ENCODE results near the gene NCAPH2. TPM values are rescaled to one million over a fixed set of nuclear protein-coding genes. Genes with fewer than 3 reads are reported as not detected.

Gene NCAPH2
- total RNA-seq, 4 donors from 2014 or later, result 51.7 to 155 (median 55.4) TPM

DNA sequence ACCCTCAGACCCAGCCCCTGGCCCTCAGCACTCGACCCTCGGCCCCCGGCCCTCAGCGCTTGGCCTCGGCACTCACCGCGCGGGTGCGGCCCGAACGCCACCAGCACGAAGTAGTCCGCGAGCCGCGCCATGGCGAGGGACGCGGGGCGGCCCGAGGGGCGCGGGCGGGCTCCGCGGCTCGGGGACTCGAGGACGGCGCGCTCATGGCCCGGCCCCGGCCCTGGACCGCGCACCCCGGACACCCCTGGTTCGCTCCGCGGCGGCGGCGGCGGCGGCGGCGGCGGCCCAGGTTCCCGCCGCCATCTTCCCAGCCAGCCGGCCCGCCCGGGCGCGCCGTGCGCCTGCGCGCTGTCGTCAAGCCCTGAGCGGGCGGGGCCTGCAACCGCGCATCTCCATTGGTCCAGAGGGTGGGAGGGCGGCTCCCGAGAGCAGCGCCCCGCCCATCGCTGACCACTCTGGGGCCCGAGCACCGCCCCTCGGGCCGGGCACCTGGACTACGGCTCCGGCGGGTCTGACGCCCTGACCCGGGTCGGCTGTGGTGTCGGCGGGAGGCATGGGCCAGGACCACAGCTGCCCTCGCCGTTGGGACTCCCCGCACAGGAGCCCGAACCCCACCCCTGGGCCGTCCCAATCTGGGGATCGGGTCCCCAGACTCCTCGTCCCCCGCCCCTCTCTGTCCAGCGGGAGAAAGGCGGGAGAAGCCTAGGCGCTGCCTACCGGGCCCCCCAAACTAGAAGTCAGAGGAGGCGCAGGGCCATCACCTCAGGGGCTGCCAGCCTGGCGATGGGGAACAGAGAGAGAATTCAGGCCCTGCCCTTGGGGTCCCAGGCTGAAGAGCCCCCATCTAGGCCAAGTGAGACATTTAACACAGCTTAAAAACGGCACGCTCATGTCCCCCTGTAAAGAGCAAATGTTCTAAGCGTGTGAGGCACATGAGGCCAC lies 33.0 kb upstream of the NCAPH2 start, which contains the start of gene SBF1:
Gene SBF1 (minus strand): TSS at position 326 of the 942 bp plus-strand sequence. CDS start 195 bp downstream, at position 131.
- TF ChIP-seq, protein P1, sequence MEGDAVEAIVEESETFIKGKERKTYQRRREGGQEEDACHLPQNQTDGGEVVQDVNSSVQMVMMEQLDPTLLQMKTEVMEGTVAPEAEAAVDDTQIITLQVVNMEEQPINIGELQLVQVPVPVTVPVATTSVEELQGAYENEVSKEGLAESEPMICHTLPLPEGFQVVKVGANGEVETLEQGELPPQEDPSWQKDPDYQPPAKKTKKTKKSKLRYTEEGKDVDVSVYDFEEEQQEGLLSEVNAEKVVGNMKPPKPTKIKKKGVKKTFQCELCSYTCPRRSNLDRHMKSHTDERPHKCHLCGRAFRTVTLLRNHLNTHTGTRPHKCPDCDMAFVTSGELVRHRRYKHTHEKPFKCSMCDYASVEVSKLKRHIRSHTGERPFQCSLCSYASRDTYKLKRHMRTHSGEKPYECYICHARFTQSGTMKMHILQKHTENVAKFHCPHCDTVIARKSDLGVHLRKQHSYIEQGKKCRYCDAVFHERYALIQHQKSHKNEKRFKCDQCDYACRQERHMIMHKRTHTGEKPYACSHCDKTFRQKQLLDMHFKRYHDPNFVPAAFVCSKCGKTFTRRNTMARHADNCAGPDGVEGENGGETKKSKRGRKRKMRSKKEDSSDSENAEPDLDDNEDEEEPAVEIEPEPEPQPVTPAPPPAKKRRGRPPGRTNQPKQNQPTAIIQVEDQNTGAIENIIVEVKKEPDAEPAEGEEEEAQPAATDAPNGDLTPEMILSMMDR (IDR thresholded peaks at IDR 0.05), result peak in 1 of 4 experiments; percentile 10
- peak; percentile 71 to 90 for TF ChIP-seq POLR2A (IDR thresholded peaks at IDR 0.05)
- Histone ChIP-seq H3K4me1 (peaks cover 0 to 20% of the 10 kb centered on the region in 2 donors), H3K4me3 (peak within 1 kb of the TSS; percentile 43 to 98), H3K9me3 (no peaks in the 10 kb centered on the region), H3K27ac (peak within 1 kb of the TSS; percentile 66 to 85), H3K27me3 (no peaks in the 10 kb centered on the region), H3K36me3 (no peaks in the 10 kb centered on the region)
- DNase-seq, result peak; percentile 90 to 92
- intact Hi-C loops (cut with DNase I; ENCODE audit: low total_unique reads), result no loop called here

DNA sequence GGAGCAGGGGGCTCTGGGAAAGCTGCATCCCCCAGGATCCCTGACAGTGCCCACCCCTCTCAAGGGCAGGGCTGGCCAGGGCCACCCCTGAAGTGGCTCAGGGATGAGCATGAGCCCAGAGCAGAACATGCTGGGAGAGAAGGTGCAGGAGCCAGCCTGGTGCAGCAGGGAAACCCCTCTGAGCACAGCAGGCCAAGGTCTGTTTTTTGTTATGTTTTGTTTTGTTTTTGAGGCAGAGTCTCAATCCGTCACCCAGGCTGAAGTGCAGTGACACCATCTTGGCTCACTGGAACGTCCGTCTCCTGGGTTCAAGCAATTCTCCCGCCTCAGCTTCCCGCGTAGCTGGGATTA lies 32.4 kb upstream of the NCAPH2 start:
- H3K27me3 ChIP-seq, result no peaks in the 10 kb centered on the region
- intact Hi-C loops (cut with DNase I; ENCODE audit: low total_unique reads), result no loop called here
- no peaks in the 10 kb centered on the region for H3K36me3 ChIP-seq
- peak overlapping the region; percentile 66 to 85 for H3K27ac ChIP-seq
- no peaks in the 10 kb centered on the region for H3K9me3 ChIP-seq
- H3K4me1 ChIP-seq, result peaks cover 0 to 15% of the 10 kb centered on the region in 2 donors
- peak overlapping the region in 1 of 2 donors; percentile 43 for H3K4me3 ChIP-seq
- DNase-seq, result no peak
- no peak for TF ChIP-seq POLR2A (IDR thresholded peaks at IDR 0.05)
- TF ChIP-seq, protein P1 (IDR thresholded peaks at IDR 0.05), result no peak

DNA sequence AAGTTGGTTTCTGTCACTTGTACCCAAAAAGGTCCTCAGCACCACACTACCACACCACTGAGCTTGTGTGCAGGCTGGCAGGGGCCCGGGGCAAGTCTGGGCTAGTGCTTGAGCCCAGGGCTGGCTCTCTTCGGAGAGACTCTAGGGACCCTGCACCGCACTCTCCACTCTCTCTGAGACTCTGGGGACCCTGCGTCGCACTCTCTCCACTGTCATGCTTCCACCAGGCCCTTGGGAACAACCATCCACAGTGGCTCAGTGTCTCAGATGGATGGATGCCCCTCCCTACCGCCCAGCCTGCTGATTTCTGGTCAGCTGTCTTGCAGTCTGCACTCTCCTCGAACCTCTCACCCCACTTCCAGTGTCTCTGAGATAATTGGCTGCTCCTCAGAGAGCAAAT lies 31.2 kb upstream of the NCAPH2 start:
- intact Hi-C loops (cut with DNase I; ENCODE audit: low total_unique reads), result no loop called here
- H3K9me3 ChIP-seq, result no peaks in the 10 kb centered on the region
- H3K4me3 ChIP-seq, result no peak overlapping the region
- H3K36me3 ChIP-seq, result no peaks in the 10 kb centered on the region
- no peak overlapping the region for H3K27ac ChIP-seq
- peaks cover 1 to 9% of the 10 kb centered on the region in 2 donors for H3K27me3 ChIP-seq
- TF ChIP-seq, protein P1 (IDR thresholded peaks at IDR 0.05), result no peak
- H3K4me1 ChIP-seq, result peaks cover 0 to 15% of the 10 kb centered on the region in 2 donors
- DNase-seq, result no peak

DNA sequence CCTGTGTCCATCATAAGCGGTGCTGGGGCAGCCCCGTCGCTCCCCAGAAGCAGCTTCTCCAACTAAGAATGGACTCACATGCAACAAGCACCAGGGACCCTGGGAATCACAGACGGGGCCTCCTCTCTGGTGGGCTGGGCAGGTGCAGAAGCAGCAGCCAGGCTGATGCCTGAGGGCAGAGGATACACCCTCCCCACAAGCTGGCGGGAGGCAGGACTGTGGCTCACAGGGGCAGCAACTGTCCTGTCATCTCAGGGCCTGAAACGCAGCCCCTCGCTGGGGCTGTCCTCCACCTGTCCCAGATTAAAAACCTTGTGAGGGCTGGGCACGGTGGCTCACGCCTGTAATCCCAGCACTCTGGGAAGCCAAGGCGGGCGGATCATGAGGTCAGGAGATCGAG lies 30.1 kb upstream of the NCAPH2 start:
- Histone ChIP-seq H3K36me3 (no peaks in the 10 kb centered on the region), H3K9me3 (no peaks in the 10 kb centered on the region), H3K4me3 (no peak overlapping the region), H3K4me1 (peaks cover 0 to 13% of the 10 kb centered on the region in 2 donors), H3K27me3 (peaks cover 6 to 18% of the 10 kb centered on the region in 2 donors), H3K27ac (no peak overlapping the region)
- TF ChIP-seq, protein P1 (IDR thresholded peaks at IDR 0.05), result no peak
- no peak for TF ChIP-seq POLR2A (IDR thresholded peaks at IDR 0.05)
- intact Hi-C loops (cut with DNase I; ENCODE audit: low total_unique reads), result no loop called here
- no peak for DNase-seq

DNA sequence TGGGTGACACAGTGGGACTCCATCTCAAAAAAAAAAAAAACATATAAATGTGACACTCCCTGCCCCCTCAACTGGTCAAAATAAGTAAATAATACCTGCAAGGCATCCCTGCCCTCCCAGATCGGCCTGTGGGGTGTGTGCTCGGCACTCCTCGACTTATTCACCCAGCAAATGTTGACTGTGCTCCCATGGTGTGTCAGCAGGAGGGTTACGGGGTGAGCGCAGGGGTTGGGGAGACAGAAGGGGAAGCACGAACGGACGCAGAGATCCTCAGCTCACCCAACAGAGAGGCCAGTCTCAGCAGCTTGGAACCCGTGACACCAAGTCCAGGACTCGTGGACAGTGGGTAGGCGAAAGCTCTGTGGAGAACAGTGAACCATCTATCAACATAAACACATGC lies 28.3 kb upstream of the NCAPH2 start:
- TF ChIP-seq, protein P1 (IDR thresholded peaks at IDR 0.05), result no peak
- no peak for TF ChIP-seq POLR2A (IDR thresholded peaks at IDR 0.05)
- H3K27ac ChIP-seq, result no peak overlapping the region
- H3K4me1 ChIP-seq, result peaks cover 0 to 4% of the 10 kb centered on the region in 2 donors
- H3K4me3 ChIP-seq, result no peak overlapping the region
- H3K36me3 ChIP-seq, result no peaks in the 10 kb centered on the region
- DNase-seq, result no peak
- H3K9me3 ChIP-seq, result no peaks in the 10 kb centered on the region
- H3K27me3 ChIP-seq, result peaks cover 12 to 18% of the 10 kb centered on the region in 2 donors
- intact Hi-C loops (cut with DNase I; ENCODE audit: low total_unique reads), result no loop called here

Data from uterus (tissue), 4 donors.